OCI-LY3 (cell line): ENCODE measurements around the gene IL4I1.

Experiments used
- H2AFZ ChIP-seq: fragments of 200-600, 300-600 bp; shearing (Covaris generic); 2 replicates; pipeline ENCODE4 v1.6.0; 2014; ENCODE audit warnings: antibody characterized with exemption, low read depth, low read length
- H3K27ac ChIP-seq: fragments of 200-600, 300-600 bp; sonication (generic); 2 replicates; pipeline ENCODE4 v1.5.1; 2014; ENCODE audit warnings: mild to moderate bottlenecking, low read length, moderate library complexity, mixed read lengths
- H3K27me3 ChIP-seq: fragments of 200-600, 300-600 bp; sonication (generic); 2 replicates; pipeline ENCODE4 v1.6.1; 2014; ENCODE audit warnings: low read depth, low read length, mixed read lengths
- H3K36me3 ChIP-seq: fragments of 200-600, 300-600 bp; sonication (generic); replicated peaks from 2 replicates; pipeline ENCODE3; 2014; ENCODE audit warnings: low read depth, low read length, mixed read lengths
- H3K4me1 ChIP-seq: fragments of 300-600, 200-600 bp; sonication (generic); 2 replicates; pipeline ENCODE4 v1.6.1; 2014; ENCODE audit warnings: low read length, mixed read lengths
- H3K4me2 ChIP-seq: fragments of 200-600, 300-600 bp; sonication (generic); 2 replicates; pipeline ENCODE4 v1.6.1; 2014; ENCODE audit warnings: low read length, mixed read lengths
- H3K4me3 ChIP-seq: fragments of 300-600, 200-600 bp; sonication (generic); 2 replicates; pipeline ENCODE4 v1.5.1; 2014; ENCODE audit warnings: antibody characterized with exemption, mild to moderate bottlenecking, low read length, moderate library complexity
- H3K79me2 ChIP-seq: fragments of 300-600, 200-600 bp; shearing (Covaris generic); 2 replicates; pipeline ENCODE4 v1.6.1; 2014; ENCODE audit warnings: mild to moderate bottlenecking, low read length, mixed read lengths
- H3K9ac ChIP-seq: fragments of 300-600, 200-600 bp; shearing (Covaris generic); 2 replicates; pipeline ENCODE4 v1.6.0; 2014; ENCODE audit warnings: mild to moderate bottlenecking, low read length, moderate library complexity
- H3K9me3 ChIP-seq: fragments of 200-600, 300-600 bp; shearing (Covaris generic); 2 replicates; pipeline ENCODE4 v1.6.1; 2014; ENCODE audit warnings: low read length, mixed read lengths; ENCODE audit not compliant: insufficient read depth
- H4K20me1 ChIP-seq: fragments of 200-600, 300-600 bp; sonication (generic); 2 replicates; pipeline ENCODE4 v1.6.1; 2016; ENCODE audit warnings: low read length, mixed read lengths; ENCODE audit not compliant: insufficient read depth
- CTCF ChIP-seq: fragments of 200-600, 300-600 bp; sonication (generic); IDR thresholded peaks from 2 replicates; pipeline ENCODE4 v1.5.1; 2014; ENCODE audit warnings: antibody characterized with exemption, low read length, low read depth
- EZH2phosphoT487 ChIP-seq: fragments of 200-600 bp; shearing (Covaris generic); IDR thresholded peaks from 2 replicates; pipeline ENCODE4 v1.6.1; 2018; ENCODE audit warnings: antibody characterized with exemption, mixed run types, low read depth

The IL4I1 gene

GRCh38 chr19:49889038-49889686 is 7.5 kb downstream of the IL4I1 start:
- Histone ChIP-seq H3K27ac (peak overlapping the region; percentile 78), H3K79me2 (peaks cover 17% of the 10 kb centered on the region), H3K4me3 (peak overlapping the region; percentile 32), H3K36me3 (peaks cover 58% of the 10 kb centered on the region), H3K9me3 (no peaks in the 10 kb centered on the region), H4K20me1 (peaks cover 41% of the 10 kb centered on the region), H2AFZ (no peak overlapping the region), H3K27me3 (no peaks in the 10 kb centered on the region), H3K4me1 (peaks cover 63% of the 10 kb centered on the region), H3K9ac (no peak overlapping the region), H3K4me2 (peak overlapping the region; percentile 56)
- TF ChIP-seq EZH2phosphoT487 (no peak), CTCF (no peak)

GRCh38 chr19:49888510-49888824 is 8.2 kb downstream of the IL4I1 start:
- TF ChIP-seq CTCF = no peak
- TF ChIP-seq EZH2phosphoT487 = no peak
- H3K36me3 ChIP-seq = peaks cover 61% of the 10 kb centered on the region
- peaks cover 58% of the 10 kb centered on the region for H3K4me1 ChIP-seq
- no peaks in the 10 kb centered on the region for H3K9me3 ChIP-seq
- H3K9ac ChIP-seq = peak overlapping the region; percentile 13; the same call in 1 of the 2 replicates
- no peak overlapping the region for H2AFZ ChIP-seq
- H3K79me2 ChIP-seq = peaks cover 12% of the 10 kb centered on the region
- H3K27me3 ChIP-seq = no peaks in the 10 kb centered on the region
- H4K20me1 ChIP-seq = peaks cover 40% of the 10 kb centered on the region
- peak overlapping the region; percentile 78 for H3K27ac ChIP-seq
- H3K4me2 ChIP-seq = peak overlapping the region; percentile 56
- H3K4me3 ChIP-seq = peak overlapping the region; percentile 32

GRCh38 chr19:49887665-49888509 is 8.8 kb downstream of the IL4I1 start:
- Histone ChIP-seq H3K27ac (peak overlapping the region; percentile 78), H3K79me2 (peaks cover 7% of the 10 kb centered on the region), H3K36me3 (peaks cover 61% of the 10 kb centered on the region), H3K9me3 (no peaks in the 10 kb centered on the region), H3K4me1 (peaks cover 52% of the 10 kb centered on the region), H2AFZ (no peak overlapping the region), H3K9ac (peak overlapping the region; percentile 12; the same call in 1 of the 2 replicates), H3K4me3 (peak overlapping the region; percentile 40), H3K27me3 (no peaks in the 10 kb centered on the region), H3K4me2 (peak overlapping the region; percentile 56), H4K20me1 (peaks cover 34% of the 10 kb centered on the region)
- TF ChIP-seq EZH2phosphoT487 (no peak), CTCF (no peak)

GRCh38 chr19:49887037-49887664 is 9.5 kb downstream of the IL4I1 start:
- Histone ChIP-seq H3K4me2 (peak overlapping the region; percentile 56), H2AFZ (no peak overlapping the region), H3K27ac (peak overlapping the region; percentile 78), H3K9ac (no peak overlapping the region; the same call in 1 of the 2 replicates), H3K79me2 (no peaks in the 10 kb centered on the region; the same call in 1 of the 2 replicates), H3K9me3 (no peaks in the 10 kb centered on the region), H3K4me1 (peaks cover 45% of the 10 kb centered on the region), H3K27me3 (no peaks in the 10 kb centered on the region), H4K20me1 (peaks cover 28% of the 10 kb centered on the region), H3K4me3 (peak overlapping the region; percentile 40; the same call in 1 of the 2 replicates), H3K36me3 (peaks cover 60% of the 10 kb centered on the region)
- no peak for TF ChIP-seq CTCF
- no peak for TF ChIP-seq EZH2phosphoT487
